OCI-LY1 (cell line): ENCODE measurements around the gene MFAP1.

ENCODE experiments used
- H2AFZ ChIP-seq: fragments of 200-600 bp; sonication (generic), shearing (Covaris generic); 2 replicates; pipeline ENCODE4 v1.6.0; 2014; ENCODE audit warnings: antibody characterized with exemption, mild to moderate bottlenecking, low read length
- H3F3A ChIP-seq: fragments of 200-600 bp; sonication (generic), shearing (Covaris generic); 2 replicates; pipeline ENCODE4 v1.6.0; 2014; ENCODE audit warnings: mild to moderate bottlenecking, antibody characterized with exemption, low read length, moderate library complexity; ENCODE audit not compliant: insufficient read depth
- H3K27ac ChIP-seq: fragments of 200-600 bp; sonication (generic); 2 replicates; pipeline ENCODE4 v1.5.1; 2014; ENCODE audit warnings: low read length, mixed run types, mild to moderate bottlenecking, low read depth; ENCODE audit not compliant: poor library complexity, severe bottlenecking
- H3K27me3 ChIP-seq: fragments of 200-600 bp; sonication (generic); 2 replicates; pipeline ENCODE4 v1.6.0; 2014; ENCODE audit warnings: antibody characterized with exemption, mild to moderate bottlenecking, low read length, moderate library complexity; ENCODE audit not compliant: insufficient read depth
- H3K36me3 ChIP-seq: fragments of 200-600 bp; sonication (generic); 2 replicates; pipeline ENCODE4 v1.6.1; 2014; ENCODE audit warnings: mild to moderate bottlenecking, antibody characterized with exemption, low read length, moderate library complexity, mixed read lengths; ENCODE audit not compliant: insufficient read depth
- H3K4me1 ChIP-seq: fragments of 200-600 bp; sonication (generic); 2 replicates; pipeline ENCODE4 v1.5.1; 2014; ENCODE audit warnings: mild to moderate bottlenecking, low read length, moderate library complexity; ENCODE audit not compliant: insufficient read depth, severe bottlenecking
- H3K4me2 ChIP-seq: fragments of 200-600 bp; sonication (generic), shearing (Covaris generic); 2 replicates; pipeline ENCODE4 v1.6.1; 2014; ENCODE audit warnings: low read length
- H3K4me3 ChIP-seq: fragments of 200-600 bp; sonication (generic); 2 replicates; pipeline ENCODE4 v1.5.1; 2014; ENCODE audit warnings: low read length, low read depth, mild to moderate bottlenecking, mixed read lengths; ENCODE audit not compliant: poor library complexity, severe bottlenecking
- H3K79me2 ChIP-seq: fragments of 200-600 bp; shearing (Covaris generic); 2 replicates; pipeline ENCODE4 v1.6.1; 2016; ENCODE audit warnings: mixed run types, low read length, mixed read lengths; ENCODE audit not compliant: insufficient read depth
- H3K9ac ChIP-seq: fragments of 200-600 bp; sonication (generic), shearing (Covaris generic); 2 replicates; pipeline ENCODE4 v1.6.1; 2014; ENCODE audit warnings: mild to moderate bottlenecking, low read length, mixed read lengths
- H3K9me2 ChIP-seq: fragments of 200-600 bp; sonication (generic), shearing (Covaris generic); 2 replicates; pipeline ENCODE4 v1.6.1; 2014; ENCODE audit warnings: low read depth, mild to moderate bottlenecking, low read length, mixed read lengths
- H3K9me3 ChIP-seq: fragments of 200-600 bp; shearing (Covaris generic); 2 replicates; pipeline ENCODE4 v1.6.1; 2014; ENCODE audit warnings: low read length, mixed read lengths
- H4K20me1 ChIP-seq: fragments of 200-600 bp; sonication (generic), shearing (Covaris generic); 2 replicates; pipeline ENCODE4 v1.6.0; 2016; ENCODE audit warnings: mild to moderate bottlenecking, low read length; ENCODE audit not compliant: insufficient read depth
- EZH2 ChIP-seq: fragments of 200-600 bp; sonication (generic), shearing (Covaris generic); IDR thresholded peaks from 2 replicates; pipeline ENCODE4 v1.8.0; 2017; ENCODE audit warnings: borderline replicate concordance, mixed run types, mild to moderate bottlenecking, antibody characterized with exemption, low read length, moderate library complexity, mixed read lengths
- TF ChIP-seq, protein P1 (sequence below): fragments of 200-600 bp; sonication (generic), shearing (Covaris generic); IDR thresholded peaks from 2 replicates; pipeline ENCODE4 v1.5.1; 2017; ENCODE audit warnings: mild to moderate bottlenecking, antibody characterized with exemption, low read length, moderate library complexity, mixed read lengths

The MFAP1 gene

DNA sequence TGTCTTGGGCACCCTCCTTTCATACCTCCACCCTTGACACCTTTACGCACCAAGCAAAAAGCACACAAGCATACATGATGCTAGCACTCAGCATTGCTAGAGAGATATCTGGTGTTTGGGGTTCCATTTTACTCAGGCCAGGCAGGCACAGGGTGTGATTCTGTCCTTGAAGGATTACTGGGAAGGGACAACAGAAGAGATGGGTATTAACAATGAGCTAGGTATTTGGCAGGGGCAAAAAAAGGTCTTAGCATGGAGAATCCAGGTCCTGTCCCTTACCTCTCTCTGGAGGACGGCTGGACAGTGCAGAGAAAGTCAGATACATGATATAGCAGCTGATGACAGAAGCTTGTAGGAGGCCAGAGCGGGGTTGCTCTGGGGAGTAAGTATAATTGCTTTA, 27.9 kb downstream of the MFAP1 start:
- Histone ChIP-seq H3F3A (peaks cover 17% of the 10 kb centered on the region), H2AFZ (no peak overlapping the region), H3K27ac (peak overlapping the region; percentile 98), H3K79me2 (peaks cover 23% of the 10 kb centered on the region), H3K9me3 (no peaks in the 10 kb centered on the region), H3K36me3 (peaks cover 58% of the 10 kb centered on the region), H3K9me2 (no peaks in the 10 kb centered on the region), H3K9ac (no peak overlapping the region), H4K20me1 (no peaks in the 10 kb centered on the region), H3K27me3 (no peaks in the 10 kb centered on the region), H3K4me3 (no peak overlapping the region), H3K4me2 (no peak overlapping the region), H3K4me1 (peaks cover 78% of the 10 kb centered on the region)
- TF ChIP-seq EZH2, result no peak

- Histone ChIP-seq H3K79me2 (peaks cover 17% of the 10 kb centered on the region), H3K4me3 (no peak overlapping the region), H2AFZ (no peak overlapping the region), H3K27ac (peak overlapping the region; percentile 98), H3K27me3 (no peaks in the 10 kb centered on the region), H3K9me2 (no peaks in the 10 kb centered on the region), H3K4me1 (peaks cover 79% of the 10 kb centered on the region), H3K9ac (no peak overlapping the region), H3K4me2 (0 out of 2 replicates have a peak overlapping the region, but pooled peaks have one; percentile 5), H3F3A (peaks cover 17% of the 10 kb centered on the region), H3K36me3 (peaks cover 53% of the 10 kb centered on the region), H4K20me1 (no peaks in the 10 kb centered on the region), H3K9me3 (no peaks in the 10 kb centered on the region)
- no peak for TF ChIP-seq EZH2
- TF ChIP-seq, protein P1, sequence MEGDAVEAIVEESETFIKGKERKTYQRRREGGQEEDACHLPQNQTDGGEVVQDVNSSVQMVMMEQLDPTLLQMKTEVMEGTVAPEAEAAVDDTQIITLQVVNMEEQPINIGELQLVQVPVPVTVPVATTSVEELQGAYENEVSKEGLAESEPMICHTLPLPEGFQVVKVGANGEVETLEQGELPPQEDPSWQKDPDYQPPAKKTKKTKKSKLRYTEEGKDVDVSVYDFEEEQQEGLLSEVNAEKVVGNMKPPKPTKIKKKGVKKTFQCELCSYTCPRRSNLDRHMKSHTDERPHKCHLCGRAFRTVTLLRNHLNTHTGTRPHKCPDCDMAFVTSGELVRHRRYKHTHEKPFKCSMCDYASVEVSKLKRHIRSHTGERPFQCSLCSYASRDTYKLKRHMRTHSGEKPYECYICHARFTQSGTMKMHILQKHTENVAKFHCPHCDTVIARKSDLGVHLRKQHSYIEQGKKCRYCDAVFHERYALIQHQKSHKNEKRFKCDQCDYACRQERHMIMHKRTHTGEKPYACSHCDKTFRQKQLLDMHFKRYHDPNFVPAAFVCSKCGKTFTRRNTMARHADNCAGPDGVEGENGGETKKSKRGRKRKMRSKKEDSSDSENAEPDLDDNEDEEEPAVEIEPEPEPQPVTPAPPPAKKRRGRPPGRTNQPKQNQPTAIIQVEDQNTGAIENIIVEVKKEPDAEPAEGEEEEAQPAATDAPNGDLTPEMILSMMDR, result no peak
Observed at GRCh38 chr15:43795997-43796396, 28.5 kb downstream of the MFAP1 start.

DNA sequence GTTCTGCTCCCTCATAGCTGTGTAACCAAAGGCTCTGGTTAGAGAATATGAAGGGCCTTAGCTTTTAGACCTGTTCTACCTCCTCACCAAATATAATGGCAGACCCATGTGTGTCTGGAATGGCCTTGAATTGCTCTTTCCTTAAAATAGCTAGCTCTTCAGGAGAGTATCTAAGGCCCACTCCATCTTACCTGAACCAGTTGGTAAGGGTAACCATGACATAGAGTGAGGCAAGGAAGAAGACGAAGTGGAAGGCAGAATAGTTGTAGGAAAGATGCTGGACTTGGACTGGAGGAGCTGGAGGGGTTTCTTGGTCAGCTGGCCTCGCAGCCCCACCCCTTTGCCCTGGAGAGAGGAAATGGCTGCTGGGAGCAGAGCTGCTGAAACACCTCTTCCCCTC, 29.3 kb downstream of the MFAP1 start:
- Histone ChIP-seq H3K4me3 (no peak overlapping the region), H3K79me2 (peaks cover 12% of the 10 kb centered on the region; the same call in 1 of the 2 replicates), H3K9ac (no peak overlapping the region), H3K9me3 (no peaks in the 10 kb centered on the region), H4K20me1 (no peaks in the 10 kb centered on the region), H3K27me3 (no peaks in the 10 kb centered on the region), H3F3A (peaks cover 17% of the 10 kb centered on the region), H3K9me2 (no peaks in the 10 kb centered on the region), H3K4me2 (0 out of 2 replicates have a peak overlapping the region, but pooled peaks have one; percentile 5), H3K27ac (peak overlapping the region; percentile 98), H3K36me3 (peaks cover 47% of the 10 kb centered on the region), H3K4me1 (peaks cover 79% of the 10 kb centered on the region), H2AFZ (no peak overlapping the region)
- no peak for TF ChIP-seq EZH2

GRCh38 chr15:43794269-43795037, 30.0 kb downstream of the MFAP1 start:
- Histone ChIP-seq H3K4me1 (peaks cover 79% of the 10 kb centered on the region), H3K79me2 (peaks cover 12% of the 10 kb centered on the region; the same call in 1 of the 2 replicates), H2AFZ (no peak overlapping the region), H3K27me3 (no peaks in the 10 kb centered on the region), H3K9me3 (no peaks in the 10 kb centered on the region), H3K4me3 (peak overlapping the region; percentile 97), H3F3A (peaks cover 17% of the 10 kb centered on the region), H3K27ac (peak overlapping the region; percentile 98), H3K9ac (peak overlapping the region; percentile 99; the same call in 1 of the 2 replicates), H3K36me3 (peaks cover 47% of the 10 kb centered on the region), H4K20me1 (no peaks in the 10 kb centered on the region), H3K9me2 (no peaks in the 10 kb centered on the region), H3K4me2 (peak overlapping the region; percentile 86)
- no peak for TF ChIP-seq EZH2
- TF ChIP-seq, protein P1, result no peak
